SU-DHL-6 (cell line): Measurements from ENCODE around the gene SCAMP5.

Experiments used
- CTCF ChIP-seq: fragments of 200-600 bp; sonication (generic); IDR thresholded peaks from one replicate; pipeline ENCODE4 v1.5.1; 2017; ENCODE audit warnings: antibody characterized with exemption, mild to moderate bottlenecking, low read length, moderate library complexity; ENCODE audit not compliant: insufficient read depth, poor library complexity, severe bottlenecking
- EZH2phosphoT487 ChIP-seq: fragments of 200-600 bp; sonication (generic), shearing (Covaris generic); conservative IDR thresholded peaks from 2 replicates; pipeline ENCODE4 v1.6.1; 2018; ENCODE audit warnings: mild to moderate bottlenecking, antibody characterized with exemption, low read length, moderate library complexity, mixed read lengths

GRCh38 chr15:75065467-75065850 lies 70.1 kb downstream of the SCAMP5 start:
- no peak for TF ChIP-seq CTCF
- TF ChIP-seq EZH2phosphoT487 = no peak
